Muscle layer of duodenum (tissue), 2 donors: ENCODE results near the gene CREB5.

Experiments used
- H3K27ac ChIP-seq: one replicate; pipeline ENCODE4 v1.7.0; 2013; ENCODE audit warnings: mild to moderate bottlenecking, low read length
- H3K27me3 ChIP-seq: one replicate; pipeline ENCODE4 v1.7.0; 2013; ENCODE audit warnings: low read depth, mild to moderate bottlenecking, control low read depth, low read length
- H3K36me3 ChIP-seq, 2 donors: one replicate each; pipeline ENCODE4 v1.7.0; 2013; ENCODE audit warnings: low read length in 2 of 2, control low read depth in 1 of 2, mild to moderate bottlenecking in 1 of 2; ENCODE audit not compliant: insufficient read depth in 2 of 2, control insufficient read depth in 1 of 2
- H3K4me1 ChIP-seq, 2 donors: one replicate each; pipeline ENCODE4 v1.7.0; 2013; ENCODE audit warnings: low read length in 2 of 2, mild to moderate bottlenecking in 2 of 2, control low read depth in 1 of 2, moderate library complexity in 1 of 2; ENCODE audit not compliant: insufficient read depth in 2 of 2, control insufficient read depth in 1 of 2
- H3K4me3 ChIP-seq, 2 donors: one replicate each; pipeline ENCODE4 v1.7.0; 2013; ENCODE audit warnings: low read length in 2 of 2, low read depth in 1 of 2, mild to moderate bottlenecking in 1 of 2
- H3K9me3 ChIP-seq, 2 donors: one replicate each; pipeline ENCODE4 v1.7.0; 2013; ENCODE audit warnings: low read length in 2 of 2, control low read depth in 1 of 2, mild to moderate bottlenecking in 1 of 2; ENCODE audit not compliant: control insufficient read depth in 1 of 2
- donor health status: healthy.

The CREB5 gene

GRCh38 chr7:28873365-28873764, 461.0 kb downstream of the CREB5 start:
- Histone ChIP-seq H3K4me3 (no peak overlapping the region), H3K9me3 (no peaks in the 10 kb centered on the region), H3K27me3 (no peaks in the 10 kb centered on the region), H3K4me1 (peaks cover 0 to 3% of the 10 kb centered on the region in 2 donors), H3K36me3 (no peaks in the 10 kb centered on the region), H3K27ac (no peak overlapping the region)

GRCh38 chr7:28874001-28874400, 461.7 kb downstream of the CREB5 start:
- no peak overlapping the region for H3K27ac ChIP-seq
- no peaks in the 10 kb centered on the region for H3K27me3 ChIP-seq
- no peak overlapping the region for H3K4me3 ChIP-seq
- no peaks in the 10 kb centered on the region for H3K36me3 ChIP-seq
- H3K4me1 ChIP-seq = peaks cover 0 to 6% of the 10 kb centered on the region in 2 donors
- H3K9me3 ChIP-seq = no peaks in the 10 kb centered on the region
